SK-N-SH (cell line): ENCODE measurements around the gene TRANK1. TPM values are rescaled to one million over a fixed set of nuclear protein-coding genes. Genes with fewer than 3 reads are reported as not detected.

Source experiments
- CTCF ChIA-PET: fragments of 300-600, 350-600 bp; formaldehyde crosslinking; extraction: SDS; loops from one replicate; lab custom pipeline; 2021; lab: Yijun Ruan, JAX
- POLR2A ChIA-PET: fragments of 350-600 bp; sonication (Branson Sonifier 250); formaldehyde crosslinking; extraction: SDS; loops from one replicate; lab custom pipeline; 2020; ENCODE audit warnings: antibody characterized with exemption, inconsistent platforms; lab: Yijun Ruan, JAX
- DNase-seq: peaks from one replicate; pipeline ENCODE4 v3.0.0; 2012
- H2AFZ ChIP-seq: fragments of 200-600 bp; sonication (generic); 2 replicates; pipeline ENCODE4 v1.8.1; 2016; ENCODE audit warnings: antibody characterized with exemption, mild to moderate bottlenecking, low read depth
- H3F3A ChIP-seq: fragments of 200-600 bp; sonication (generic); replicated peaks from 2 replicates; pipeline ENCODE3; 2016; ENCODE audit warnings: antibody characterized with exemption, mild to moderate bottlenecking; ENCODE audit not compliant: insufficient read depth
- H3K27ac ChIP-seq, 2 experiments: fragments of 200-500 bp in 1 of 2; fragments of 200-600 bp in 1 of 2; sonication (Bioruptor generic) in 1 of 2; sonication (generic), shearing (Covaris generic) in 1 of 2; 2 replicates each; pipeline versions ENCODE4 v1.5.1 to v1.6.1; 2014 to 2016; ENCODE audit warnings: low read depth in 2 of 2, inconsistent platforms in 1 of 2, low read length in 1 of 2, mild to moderate bottlenecking in 1 of 2, mixed read lengths in 1 of 2
- H3K27me3 ChIP-seq: fragments of 200-600 bp; sonication (generic), shearing (Covaris generic); 2 replicates; pipeline ENCODE4 v1.6.1; 2016; ENCODE audit warnings: mixed run types; ENCODE audit not compliant: insufficient read depth
- H3K36me3 ChIP-seq, 2 experiments: fragments of 200-500 bp in 1 of 2; fragments of 200-600 bp in 1 of 2; sonication (Bioruptor generic) in 1 of 2; sonication (generic) in 1 of 2; replicated peaks in 1 of 2; 2 replicates each; pipeline versions ENCODE3 to v1.5.1; 2014 to 2016; ENCODE audit warnings: low read length in 1 of 2, mild to moderate bottlenecking in 1 of 2; ENCODE audit not compliant: insufficient read depth in 2 of 2, control insufficient read depth in 1 of 2
- H3K4me1 ChIP-seq, 2 experiments: fragments of 200-500 bp in 1 of 2; fragments of 200-600 bp in 1 of 2; sonication (Bioruptor generic) in 1 of 2; sonication (generic), shearing (Covaris generic) in 1 of 2; 2 replicates each; pipeline versions ENCODE4 v1.5.1 to v1.6.1; 2014 to 2016; ENCODE audit warnings: low read depth in 1 of 2, low read length in 1 of 2, mixed run types in 1 of 2; ENCODE audit not compliant: insufficient read depth in 2 of 2, control insufficient read depth in 1 of 2
- H3K4me2 ChIP-seq: fragments of 200-600 bp; sonication (generic), shearing (Covaris generic); 2 replicates; pipeline ENCODE4 v1.6.1; 2017; ENCODE audit warnings: mixed run types
- H3K4me3 ChIP-seq, 2 experiments: fragments of 200-500 bp in 1 of 2; fragments of 200-600 bp in 1 of 2; sonication (Bioruptor generic) in 1 of 2; sonication (generic), shearing (Covaris generic) in 1 of 2; 2 replicates each; pipeline versions ENCODE4 v1.5.1 to v1.8.1; 2014 to 2016; ENCODE audit warnings: low read depth in 2 of 2, inconsistent platforms in 1 of 2, low read length in 1 of 2, mild to moderate bottlenecking in 1 of 2, mixed read lengths in 1 of 2, moderate library complexity in 1 of 2
- H3K79me2 ChIP-seq: fragments of 200-600 bp; sonication (generic); 2 replicates; pipeline ENCODE4 v1.8.1; 2017; ENCODE audit warnings: mild to moderate bottlenecking; ENCODE audit not compliant: insufficient read depth
- H3K9ac ChIP-seq: fragments of 200-600 bp; sonication (generic); 2 replicates; pipeline ENCODE4 v1.6.1; 2017; ENCODE audit warnings: mixed run types
- H3K9me2 ChIP-seq: fragments of 200-600 bp; sonication (generic); 2 replicates; pipeline ENCODE4 v1.6.1; 2017; ENCODE audit warnings: mixed run types
- H3K9me3 ChIP-seq: fragments of 200-600 bp; sonication (generic); 2 replicates; pipeline ENCODE4 v1.6.1; 2017; ENCODE audit warnings: mixed run types, mild to moderate bottlenecking, moderate library complexity
- H4K20me1 ChIP-seq: fragments of 200-600 bp; sonication (generic); 2 replicates; pipeline ENCODE4 v1.6.1; 2017; ENCODE audit warnings: mild to moderate bottlenecking, mixed run types; ENCODE audit not compliant: insufficient read depth
- CHD2 ChIP-seq: fragments of 150-350 bp; IDR thresholded peaks from 2 replicates; pipeline ENCODE4 v1.6.1; 2018; ENCODE audit warnings: low read length; ENCODE audit not compliant: partially characterized antibody
- ELF1 ChIP-seq: IDR thresholded peaks from 2 replicates; pipeline ENCODE4 v1.4.0; 2012
- EZH2phosphoT487 ChIP-seq: fragments of 200-600 bp; sonication (generic); IDR thresholded peaks from 2 replicates; pipeline ENCODE4 v1.6.1; 2017; ENCODE audit warnings: low read depth, mixed run types, mild to moderate bottlenecking, antibody characterized with exemption, moderate library complexity, borderline replicate concordance
- FOXM1 ChIP-seq: IDR thresholded peaks from 2 replicates; pipeline ENCODE4 v1.4.0; 2012; ENCODE audit warnings: low read depth, mild to moderate bottlenecking
- GABPA ChIP-seq: IDR thresholded peaks from 2 replicates; pipeline ENCODE4 v1.4.0; 2012; ENCODE audit warnings: low read depth, mild to moderate bottlenecking
- GATA2 ChIP-seq: sonication (generic); formaldehyde crosslinking; IDR thresholded peaks from 2 replicates; pipeline ENCODE4 v1.5.0; 2020; ENCODE audit warnings: mild to moderate bottlenecking, missing genetic modification reagents
- MXI1 ChIP-seq: IDR thresholded peaks from 2 replicates; pipeline ENCODE4 v1.6.1; 2012; ENCODE audit warnings: mild to moderate bottlenecking, low read depth, low read length, improper control_type of control experiment
- NFIC ChIP-seq: IDR thresholded peaks from 2 replicates; pipeline ENCODE4 v1.4.0; 2012; ENCODE audit warnings: borderline replicate concordance
- RAD21 ChIP-seq: IDR thresholded peaks from 2 replicates; pipeline ENCODE4 v1.6.1; 2012; ENCODE audit warnings: mild to moderate bottlenecking, low read length
- RCOR1 ChIP-seq: fragments of 150-350 bp; IDR thresholded peaks from 2 replicates; pipeline ENCODE4 v1.6.1; 2017; ENCODE audit warnings: antibody characterized with exemption, low read length
- REST ChIP-seq: IDR thresholded peaks from 2 replicates; pipeline ENCODE4 v1.6.1; 2012; ENCODE audit warnings: mild to moderate bottlenecking, low read depth, low read length, moderate library complexity
- RFX5 ChIP-seq: IDR thresholded peaks from 2 replicates; pipeline ENCODE4 v1.6.1; 2012; ENCODE audit warnings: mild to moderate bottlenecking, improper control_type of control experiment, low read length
- TAF1 ChIP-seq: IDR thresholded peaks from 2 replicates; pipeline ENCODE4 v1.6.1; 2012; ENCODE audit warnings: low read depth, mild to moderate bottlenecking, low read length, moderate library complexity, borderline replicate concordance
- TCF12 ChIP-seq: IDR thresholded peaks from 2 replicates; pipeline ENCODE4 v1.4.0; 2012
- USF1 ChIP-seq: IDR thresholded peaks from 2 replicates; pipeline ENCODE4 v1.4.0; 2012; ENCODE audit warnings: low read depth, borderline replicate concordance
- USF2 ChIP-seq: fragments of 150-350 bp; IDR thresholded peaks from 2 replicates; pipeline ENCODE4 v1.6.1; 2017; ENCODE audit warnings: antibody characterized with exemption, low read length, low read depth, borderline replicate concordance
- ZBTB33 ChIP-seq: IDR thresholded peaks from 2 replicates; pipeline ENCODE4 v1.4.0; 2012; ENCODE audit warnings: low read depth, borderline replicate concordance
- WGBS: methylation state at CpG from one replicate; pipeline ENCODE4 v1.1.6; 2017; ENCODE audit warnings: low lambda C conversion rate; 5-methylcytosine and 5-hydroxymethylcytosine counted together
- polyA plus RNA-seq, 3 experiments: library from polyadenylated mRNA; depleted of rRNA; stranded (reverse); fragments of >200 nt; gene quantifications; 2 replicates each; pipeline ENCODE4 v1.2.3, GENCODE V29; 2012

Gene TRANK1
- polyA plus RNA-seq, 1 of the 3 experiments (the other 2 are of a cell fraction): 0.16 TPM

- no peak overlapping the region for H3K4me2 ChIP-seq
- no peak overlapping the region for H2AFZ ChIP-seq
- no peaks in the 10 kb centered on the region for H3K36me3 ChIP-seq
- ChIA-PET CTCF (no interaction called here), POLR2A (no interaction called here)
- H4K20me1 ChIP-seq: no peaks in the 10 kb centered on the region
- no peak for DNase-seq
- H3K79me2 ChIP-seq: no peaks in the 10 kb centered on the region
- no peak overlapping the region for H3K27ac ChIP-seq
- H3K9me3 ChIP-seq: no peaks in the 10 kb centered on the region
- H3K9ac ChIP-seq: no peak overlapping the region
- no peaks in the 10 kb centered on the region for H3F3A ChIP-seq
- H3K4me1 ChIP-seq: peaks cover 0 to 16% of the 10 kb centered on the region in 2 experiments; a peak in 1 of 4 replicates
- TF ChIP-seq FOXM1: no peak
- no peak for TF ChIP-seq RCOR1
- TF ChIP-seq ELF1: no peak
- TF ChIP-seq REST: no peak
- TF ChIP-seq GABPA: no peak
- TF ChIP-seq MXI1: no peak
- no peak for TF ChIP-seq ZBTB33
- TF ChIP-seq RFX5: no peak
- no peak for TF ChIP-seq GATA2
- TF ChIP-seq CHD2: no peak
- TF ChIP-seq RAD21: no peak
- TF ChIP-seq, all 33 proteins: peak for 0
- Histone ChIP-seq H3K9me2 (no peaks in the 10 kb centered on the region), H3K27me3 (no peaks in the 10 kb centered on the region), H3K4me3 (no peak overlapping the region)
- 56% methylated on average over 6 of the region's 6 CpGs for WGBS
Observed at GRCh38 chr3:36926292-36926897, 18.5 kb downstream of the TRANK1 start.

GRCh38 chr3:36924744-36925521 lies 19.9 kb downstream of the TRANK1 start:
- no peaks in the 10 kb centered on the region for H3F3A ChIP-seq
- no peaks in the 10 kb centered on the region for H3K9me2 ChIP-seq
- H3K4me3 ChIP-seq: no peak overlapping the region
- H4K20me1 ChIP-seq: no peaks in the 10 kb centered on the region
- no peaks in the 10 kb centered on the region for H3K79me2 ChIP-seq
- H3K4me1 ChIP-seq: peaks cover 0 to 16% of the 10 kb centered on the region in 2 experiments; a peak in 1 of 4 replicates
- H2AFZ ChIP-seq: no peak overlapping the region
- DNase-seq: no peak
- H3K4me2 ChIP-seq: no peak overlapping the region
- H3K36me3 ChIP-seq: no peaks in the 10 kb centered on the region
- no peaks in the 10 kb centered on the region for H3K9me3 ChIP-seq
- H3K27me3 ChIP-seq: no peaks in the 10 kb centered on the region
- CTCF ChIA-PET: no interaction called here
- H3K27ac ChIP-seq: no peak overlapping the region
- WGBS: 31% methylated on average over 2 of the region's 2 CpGs
- no peak overlapping the region for H3K9ac ChIP-seq
- POLR2A ChIA-PET: no interaction called here
- TF ChIP-seq RAD21: no peak
- no peak for TF ChIP-seq ZBTB33
- TF ChIP-seq USF1: no peak
- no peak for TF ChIP-seq USF2
- no peak for TF ChIP-seq NFIC
- no peak for TF ChIP-seq EZH2phosphoT487
- TF ChIP-seq TAF1: no peak
- TF ChIP-seq MXI1: no peak
- no peak for TF ChIP-seq TCF12
